ENCODE data around the gene KRTAP27-1. TPM values are rescaled to one million over a fixed set of nuclear protein-coding genes. Genes with fewer than 3 reads are reported as not detected.

The KRTAP27-1 gene
- total RNA-seq, 1 donor from 2014 or later = not detected

GRCh38 chr21:30329203-30329875 lies 8.2 kb downstream of the KRTAP27-1 start:
- no peak overlapping the region for H3K27ac Mint-ChIP-seq (ENCODE audit: unreplicated experiment)

DNA sequence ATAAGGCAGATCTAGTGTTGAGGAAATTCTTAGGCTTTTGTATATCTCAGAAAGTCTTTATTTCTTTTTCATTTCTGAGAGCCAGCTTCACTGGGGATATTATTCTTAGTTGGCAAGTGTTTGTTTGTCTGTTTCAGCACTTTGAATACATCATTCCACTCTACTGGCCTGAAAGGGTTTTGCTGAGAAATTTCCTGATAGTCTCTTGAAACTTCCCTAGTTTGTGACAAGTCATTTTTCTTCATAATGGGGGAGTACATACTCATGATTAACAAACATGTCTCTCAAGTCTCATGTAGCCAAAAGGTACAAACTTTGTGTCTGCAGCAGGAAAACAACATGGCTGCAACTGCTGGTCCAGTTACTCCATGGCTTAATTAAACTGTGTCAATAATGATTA lies 11.1 kb downstream of the KRTAP27-1 start:
- Mint-ChIP-seq H3K27ac (ENCODE audit: unreplicated experiment) (no peak overlapping the region), H3K27me3 (ENCODE audit: unreplicated experiment) (peaks cover 7% of the 10 kb centered on the region), H3K9me3 (ENCODE audit: unreplicated experiment) (peaks cover 17% of the 10 kb centered on the region), H3K4me3 (ENCODE audit: unreplicated experiment) (no peak overlapping the region), H3K36me3 (ENCODE audit: unreplicated experiment) (peaks cover 3% of the 10 kb centered on the region), H3K4me1 (ENCODE audit: unreplicated experiment) (peaks cover 14% of the 10 kb centered on the region)
- TF ChIP-seq, protein P1, sequence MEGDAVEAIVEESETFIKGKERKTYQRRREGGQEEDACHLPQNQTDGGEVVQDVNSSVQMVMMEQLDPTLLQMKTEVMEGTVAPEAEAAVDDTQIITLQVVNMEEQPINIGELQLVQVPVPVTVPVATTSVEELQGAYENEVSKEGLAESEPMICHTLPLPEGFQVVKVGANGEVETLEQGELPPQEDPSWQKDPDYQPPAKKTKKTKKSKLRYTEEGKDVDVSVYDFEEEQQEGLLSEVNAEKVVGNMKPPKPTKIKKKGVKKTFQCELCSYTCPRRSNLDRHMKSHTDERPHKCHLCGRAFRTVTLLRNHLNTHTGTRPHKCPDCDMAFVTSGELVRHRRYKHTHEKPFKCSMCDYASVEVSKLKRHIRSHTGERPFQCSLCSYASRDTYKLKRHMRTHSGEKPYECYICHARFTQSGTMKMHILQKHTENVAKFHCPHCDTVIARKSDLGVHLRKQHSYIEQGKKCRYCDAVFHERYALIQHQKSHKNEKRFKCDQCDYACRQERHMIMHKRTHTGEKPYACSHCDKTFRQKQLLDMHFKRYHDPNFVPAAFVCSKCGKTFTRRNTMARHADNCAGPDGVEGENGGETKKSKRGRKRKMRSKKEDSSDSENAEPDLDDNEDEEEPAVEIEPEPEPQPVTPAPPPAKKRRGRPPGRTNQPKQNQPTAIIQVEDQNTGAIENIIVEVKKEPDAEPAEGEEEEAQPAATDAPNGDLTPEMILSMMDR (IDR thresholded peaks at IDR 0.05) = no peak
- no peak for DNase-seq (ENCODE audit: extremely low spot score, unreplicated experiment)

More at GRCh38 chr21:30329203-30329875, 8.2 kb downstream of the KRTAP27-1 start:
- TF ChIP-seq, protein P1 (IDR thresholded peaks at IDR 0.05) = no peak
- Mint-ChIP-seq H3K36me3 (ENCODE audit: unreplicated experiment) (peaks cover 3% of the 10 kb centered on the region), H3K4me3 (ENCODE audit: unreplicated experiment) (no peak overlapping the region), H3K4me1 (ENCODE audit: unreplicated experiment) (peaks cover 30% of the 10 kb centered on the region), H3K9me3 (ENCODE audit: unreplicated experiment) (peaks cover 17% of the 10 kb centered on the region), H3K27me3 (ENCODE audit: unreplicated experiment) (peaks cover 7% of the 10 kb centered on the region)
- no peak for DNase-seq (ENCODE audit: extremely low spot score, unreplicated experiment)

DNA sequence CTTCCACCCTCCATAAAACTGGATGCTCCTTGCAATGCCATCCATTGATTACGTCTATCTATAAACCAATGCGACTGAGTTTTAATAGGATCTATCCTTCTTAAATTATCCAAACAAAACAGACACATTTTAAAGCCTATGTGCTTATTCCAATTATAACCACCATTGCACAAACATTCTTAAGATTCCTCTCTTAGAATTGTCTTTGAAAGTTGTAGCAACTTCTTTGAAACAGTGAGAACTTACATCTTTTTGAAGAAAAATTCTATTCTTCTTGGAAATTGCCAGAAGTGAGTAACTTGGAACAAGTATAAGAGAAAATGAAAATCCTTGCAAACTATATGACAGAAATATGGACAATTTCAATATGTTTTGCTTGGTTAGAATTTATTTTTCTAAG lies 17.3 kb downstream of the KRTAP27-1 start, which contains the start of gene KRTAP26-1:
Gene KRTAP26-1, minus strand, starts transcription at position 101 of the 400 bp plus-strand sequence. CDS start 280 bp downstream, outside the sequence.
- DNase-seq (ENCODE audit: extremely low spot score, unreplicated experiment) = no peak
- H3K4me3 Mint-ChIP-seq (ENCODE audit: unreplicated experiment) = no peak within 1 kb of the TSS
- H3K36me3 Mint-ChIP-seq (ENCODE audit: unreplicated experiment) = peaks cover 2% of the 10 kb centered on the region
- peaks cover 7% of the 10 kb centered on the region for H3K9me3 Mint-ChIP-seq (ENCODE audit: unreplicated experiment)
- H3K27me3 Mint-ChIP-seq (ENCODE audit: unreplicated experiment) = peaks cover 10% of the 10 kb centered on the region
- TF ChIP-seq, protein P1 (IDR thresholded peaks at IDR 0.05) = no peak
- peak within 1 kb of the TSS; percentile 70 for H3K27ac Mint-ChIP-seq (ENCODE audit: unreplicated experiment)
- peaks cover 29% of the 10 kb centered on the region for H3K4me1 Mint-ChIP-seq (ENCODE audit: unreplicated experiment)

- Mint-ChIP-seq H3K27me3 (ENCODE audit: unreplicated experiment) (peaks cover 13% of the 10 kb centered on the region), H3K4me1 (ENCODE audit: unreplicated experiment) (peaks cover 16% of the 10 kb centered on the region), H3K9me3 (ENCODE audit: unreplicated experiment) (no peaks in the 10 kb centered on the region), H3K27ac (ENCODE audit: unreplicated experiment) (no peak overlapping the region), H3K36me3 (ENCODE audit: unreplicated experiment) (no peaks in the 10 kb centered on the region), H3K4me3 (ENCODE audit: unreplicated experiment) (no peak overlapping the region)
- TF ChIP-seq, protein P1 (IDR thresholded peaks at IDR 0.05) = no peak
- DNase-seq (ENCODE audit: extremely low spot score, unreplicated experiment) = no peak
These were observed 21.8 kb downstream of the KRTAP27-1 start for GRCh38 chr21:30315701-30316100.

- H3K27me3 Mint-ChIP-seq (ENCODE audit: unreplicated experiment) = no peaks in the 10 kb centered on the region
- no peak overlapping the region for H3K4me3 Mint-ChIP-seq (ENCODE audit: unreplicated experiment)
- TF ChIP-seq, protein P1 (IDR thresholded peaks at IDR 0.05) = no peak
- no peak for DNase-seq (ENCODE audit: extremely low spot score, unreplicated experiment)
- no peak overlapping the region for H3K27ac Mint-ChIP-seq (ENCODE audit: unreplicated experiment)
- H3K36me3 Mint-ChIP-seq (ENCODE audit: unreplicated experiment) = no peaks in the 10 kb centered on the region
- H3K4me1 Mint-ChIP-seq (ENCODE audit: unreplicated experiment) = peaks cover 2% of the 10 kb centered on the region
- H3K9me3 Mint-ChIP-seq (ENCODE audit: unreplicated experiment) = peaks cover 2% of the 10 kb centered on the region
These were observed 30.6 kb downstream of the KRTAP27-1 start for GRCh38 chr21:30306884-30307283.
